ENCODE measurements around the gene NTRK2. TPM values are rescaled to one million over a fixed set of nuclear protein-coding genes. Genes with fewer than 3 reads are reported as not detected.

NTRK2 gene
- total and polyA plus RNA-seq, 10 of the 15 experiments (the other 5 are each of a cell fraction or from before 2014, with no cell fraction given), result 0.42 to 4.6 (median 0.65) TPM

DNA sequence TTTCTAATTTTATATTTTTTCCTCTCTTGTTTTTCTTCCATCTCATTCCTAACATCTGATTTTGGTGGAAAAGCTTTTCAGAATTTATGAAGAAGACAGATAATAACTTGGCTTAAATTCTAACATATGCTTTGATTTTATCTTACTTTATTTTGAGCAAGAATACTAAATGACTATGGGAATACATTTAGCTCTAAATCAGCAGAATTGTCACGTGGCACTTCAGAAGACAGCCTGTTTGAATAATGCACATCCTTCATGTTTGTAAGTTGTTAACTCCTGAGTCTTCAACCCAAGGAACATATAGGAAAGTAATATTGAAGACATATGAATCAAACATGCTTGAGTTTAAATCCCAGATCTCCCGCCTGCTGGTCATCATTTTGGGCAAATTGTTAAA, 90.3 kb downstream of the NTRK2 start:
- no peaks in the 10 kb centered on the region for H3K27me3 ChIP-seq (replicated peaks in 1 of 2; ENCODE audit: control insufficient read depth in 2 of 2, insufficient read depth in 2 of 2, low read length in 1 of 2)
- no peak overlapping the region for H2AFZ ChIP-seq (ENCODE audit: control insufficient read depth, low read depth, low read length)
- TSS peak; percentile 79 for BruUV-seq (replicated peaks)
- H3K9ac ChIP-seq (ENCODE audit: control insufficient read depth, insufficient read depth, low read length), result no peak overlapping the region
- peak overlapping the region; percentile 69; the same call in 1 of the 2 replicates for H3K4me2 ChIP-seq (ENCODE audit: control insufficient read depth, insufficient read depth)
- H3K79me2 ChIP-seq (ENCODE audit: control insufficient read depth, insufficient read depth, low read length), result no peaks in the 10 kb centered on the region
- no peaks in the 10 kb centered on the region for H4K20me1 ChIP-seq (ENCODE audit: control insufficient read depth, insufficient read depth)
- peaks cover 19% of the 10 kb centered on the region for H3K4me1 ChIP-seq (ENCODE audit: control insufficient read depth, insufficient read depth, low read length)
- peak overlapping the region; percentile 4; the same call in 1 of the 2 replicates for H3K4me3 ChIP-seq
- ChIA-PET POLR2A (interaction anchor here (1.4 to 1.9 kb wide), 5 partner anchors 11 to 57 kb away, joined by 4 to 10 read pairs (median 8); no protein-coding TSS in a partner anchor), SMC1A (ENCODE audit: uncharacterized antibody, unreplicated experiment) (interaction anchor here (1.1 to 15.0 kb wide), 11 partner anchors 10 to 65 kb away, joined by 4 to 204 read pairs (median 8); no protein-coding TSS in a partner anchor), CTCF (interaction anchor here (0.6 to 14.7 kb wide), 8 partner anchors 10 to 61 kb away, joined by 3 to 177 read pairs (median 4); no protein-coding TSS in a partner anchor), RAD21 (ENCODE audit: unreplicated experiment) (interaction anchor here (0.7 to 7.9 kb wide), 8 partner anchors 11 to 851 kb away, joined by 3 to 101 read pairs (median 8); no protein-coding TSS in a partner anchor)
- FAIRE-seq (no peak), DNase-seq (ENCODE audit: low read depth, low spot score) (no peak), ATAC-seq (no peak)
- peaks cover 22% of the 10 kb centered on the region for H3K9me3 ChIP-seq (replicated peaks; ENCODE audit: control insufficient read depth, insufficient read depth, low read length)
- H3K36me3 ChIP-seq (ENCODE audit: control insufficient read depth in 2 of 2, insufficient read depth in 2 of 2, low read length in 1 of 2), result no peaks in the 10 kb centered on the region; a peak in 1 of 4 replicates
- WGBS (ENCODE audit: insufficient coverage, insufficient replicate concordance, low lambda C conversion rate, missing lambda C conversion rate), result 82% methylated on average over 2 of the region's 2 CpGs
- H3K27ac ChIP-seq (ENCODE audit: control insufficient read depth, insufficient read depth), result peak overlapping the region; percentile 82
- in situ Hi-C loops (cut with MboI), result loop anchor here (10.0 to 25.0 kb wide), 2 partner anchors 55 to 773 kb away; partner anchors contain the start of genes HNRNPK and RMI1
- intact Hi-C loops (cut with micrococcal nuclease; ENCODE audit: unreplicated experiment), result loop anchor here (1.0 to 10.0 kb wide), 3 partner anchors 16 to 465 kb away; no protein-coding TSS in a partner anchor
- TF ChIP-seq MEF2B (IDR thresholded peaks at IDR 0.05; ENCODE audit: partially characterized antibody, poor library complexity, severe bottlenecking), result peak; percentile 4
- TF ChIP-seq ZNF217 (IDR thresholded peaks at IDR 0.05), result no peak
- no peak for TF ChIP-seq ZNF24 (IDR thresholded peaks at IDR 0.05)
- 0 out of 2 replicates have a peak, but pooled peaks have one; percentile 10 for TF ChIP-seq NR2F1 (conservative IDR thresholded peaks at IDR 0.05)
- peak; percentile 54; the same call in 1 of the 2 replicates for TF ChIP-seq RAD51 (IDR thresholded peaks at IDR 0.05)
- no peak for TF ChIP-seq STAT1 (conservative IDR thresholded peaks at IDR 0.05)
- no peak for TF ChIP-seq ZSCAN29 (IDR thresholded peaks at IDR 0.05)
- TF ChIP-seq, protein P1, sequence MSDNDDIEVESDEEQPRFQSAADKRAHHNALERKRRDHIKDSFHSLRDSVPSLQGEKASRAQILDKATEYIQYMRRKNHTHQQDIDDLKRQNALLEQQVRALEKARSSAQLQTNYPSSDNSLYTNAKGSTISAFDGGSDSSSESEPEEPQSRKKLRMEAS (IDR thresholded peaks at IDR 0.05; ENCODE audit: low read depth, low read length), result no peak
- TF ChIP-seq HCFC1 (IDR thresholded peaks at IDR 0.05; ENCODE audit: low read length), result no peak
- no peak for TF ChIP-seq MTA3 (IDR thresholded peaks at IDR 0.05; ENCODE audit: borderline replicate concordance, low read length)
